SK-N-MC (cell line): ENCODE results near the gene CEP72.

Source experiments
- EZH2 ChIP-seq: fragments of 200-600 bp; sonication (generic); IDR thresholded peaks from one replicate; pipeline ENCODE4 v1.6.1; 2017; ENCODE audit warnings: antibody characterized with exemption
- FOXP2 ChIP-seq: optimal IDR thresholded peaks from 2 replicates; pipeline ENCODE3; 2011; ENCODE audit warnings: mild to moderate bottlenecking, moderate library complexity; ENCODE audit not compliant: insufficient read depth; ENCODE audit errors: extremely low read length, control extremely low read depth
- POLR2AphosphoS5 ChIP-seq: IDR thresholded peaks from 2 replicates; pipeline ENCODE4 v1.6.1; 2012; ENCODE audit warnings: mild to moderate bottlenecking, low read depth, low read length, borderline replicate concordance

- no peak for TF ChIP-seq POLR2AphosphoS5
- no peak for TF ChIP-seq EZH2
- no peak for TF ChIP-seq FOXP2
Measured at GRCh38 chr5:593511-593910, 18.6 kb upstream of the CEP72 start.
